Epithelial cell of esophagus (primary cell): ENCODE measurements around the gene PRRG3.

Experiments used
- DNase-seq: peaks from one replicate; pipeline ENCODE4 v3.0.0; 2010; ENCODE audit warnings: low read depth
- H3K4me3 ChIP-seq: 2 replicates; pipeline ENCODE4 v1.5.1; 2011; ENCODE audit warnings: mild to moderate bottlenecking, low read length, control low read depth
- CTCF ChIP-seq: IDR thresholded peaks from 2 replicates; pipeline ENCODE4 v1.5.1; 2011; ENCODE audit warnings: low read depth, mild to moderate bottlenecking, low read length, control low read depth, inconsistent platforms; ENCODE audit not compliant: insufficient read depth; ENCODE audit errors: missing control alignments

Gene PRRG3

GRCh38 chrX:151726751-151727150 lies 31.5 kb downstream of the PRRG3 start:
- no peak for DNase-seq
- TF ChIP-seq CTCF: no peak

GRCh38 chrX:151727346-151727745 lies 32.1 kb downstream of the PRRG3 start:
- no peak for TF ChIP-seq CTCF
- DNase-seq: no peak
- no peak overlapping the region for H3K4me3 ChIP-seq

More at GRCh38 chrX:151726751-151727150, 31.5 kb downstream of the PRRG3 start:
- H3K4me3 ChIP-seq: no peak overlapping the region

GRCh38 chrX:151729056-151729725 lies 33.9 kb downstream of the PRRG3 start:
- DNase-seq: no peak
- TF ChIP-seq CTCF: no peak
- H3K4me3 ChIP-seq: no peak overlapping the region

- no peak for DNase-seq
- no peak within 1 kb of the TSS for H3K4me3 ChIP-seq
- TF ChIP-seq CTCF: no peak
Observed at GRCh38 chrX:151734446-151734845, 39.2 kb downstream of the PRRG3 start, which contains the start of gene CNGA2. Gene CNGA2, plus strand, starts transcription at chrX:151734746. Its CDS starts 3,738 bp downstream, at chrX:151738484.

GRCh38 chrX:151735219-151735618 lies 40.0 kb downstream of the PRRG3 start:
- TF ChIP-seq CTCF: no peak
- no peak for DNase-seq
- no peak overlapping the region for H3K4me3 ChIP-seq

- DNase-seq: no peak
- H3K4me3 ChIP-seq: no peak overlapping the region
- no peak for TF ChIP-seq CTCF
Observed at GRCh38 chrX:151736685-151737084, 41.4 kb downstream of the PRRG3 start.

GRCh38 chrX:151737494-151737893 lies 42.2 kb downstream of the PRRG3 start:
- TF ChIP-seq CTCF: no peak
- no peak for DNase-seq
- H3K4me3 ChIP-seq: no peak overlapping the region
